Fibroblast of the aortic adventitia (primary cell): ENCODE results near the gene PRR15. TPM values are rescaled to one million over a fixed set of nuclear protein-coding genes. Genes with fewer than 3 reads are reported as not detected.
A peak's percentile ranks its signal among the peaks of the same experiment; 100 is the strongest.

Experiments used
- DNase-seq: peaks from one replicate; pipeline ENCODE4 v3.0.0-alpha.2; 2010; ENCODE audit warnings: low read depth
- H3K4me3 ChIP-seq: 2 replicates; pipeline ENCODE4 v1.5.1; 2011; ENCODE audit warnings: low read depth, mild to moderate bottlenecking, control low read depth, low read length, moderate library complexity
- CTCF ChIP-seq: IDR thresholded peaks from 2 replicates; pipeline ENCODE4 v1.5.1; 2011; ENCODE audit warnings: mild to moderate bottlenecking, low read length, control low read depth, inconsistent platforms; ENCODE audit not compliant: insufficient read depth
- total RNA-seq: library from RNA; depleted of rRNA; stranded (reverse); fragments of >200 nt; gene quantifications from 2 replicates; pipeline ENCODE4 v1.2.3, GENCODE V29; 2012; ENCODE audit warnings: low replicate concordance

Gene PRR15
- total RNA-seq, 1 donor: 2.4 TPM

- no peak for TF ChIP-seq CTCF
- DNase-seq: no peak
- H3K4me3 ChIP-seq: no peak overlapping the region
Observed at GRCh38 chr7:29539471-29539870, 24.2 kb upstream of the PRR15 start.

GRCh38 chr7:29547421-29547820, 16.2 kb upstream of the PRR15 start:
- DNase-seq: no peak
- no peak for TF ChIP-seq CTCF
- H3K4me3 ChIP-seq: no peak overlapping the region

GRCh38 chr7:29548823-29549222, 14.8 kb upstream of the PRR15 start:
- no peak for TF ChIP-seq CTCF
- DNase-seq: no peak
- H3K4me3 ChIP-seq: no peak overlapping the region

- no peak for TF ChIP-seq CTCF
- DNase-seq: no peak
- H3K4me3 ChIP-seq: no peak overlapping the region
Observed at GRCh38 chr7:29552392-29552791, 11.2 kb upstream of the PRR15 start.

- TF ChIP-seq CTCF: no peak
- H3K4me3 ChIP-seq: no peak overlapping the region
- no peak for DNase-seq
Observed at GRCh38 chr7:29555061-29555460, 8.6 kb upstream of the PRR15 start.

- H3K4me3 ChIP-seq: no peak overlapping the region
- no peak for DNase-seq
- TF ChIP-seq CTCF: no peak
Observed at GRCh38 chr7:29556405-29557195, 7.0 kb upstream of the PRR15 start.

- no peak for TF ChIP-seq CTCF
- no peak overlapping the region for H3K4me3 ChIP-seq
- DNase-seq: peak; percentile 41
Observed at GRCh38 chr7:29557954-29558353, 5.7 kb upstream of the PRR15 start.
